Body of pancreas (tissue), 4 donors: ENCODE results near the gene THADA.
"Not testable (repeated sequence)": the region's sequence is repeated elsewhere in the genome, so short reads cannot be mapped to it uniquely, and the experiment has no call there.

Experiments
- POLR2A ChIP-seq, 3 donors: fragments of 450-650 bp; IDR thresholded peaks; one replicate each; pipeline ENCODE4 v1.6.1; 2016; ENCODE audit warnings: antibody characterized with exemption in 3 of 3, mild to moderate bottlenecking in 2 of 3
- TF ChIP-seq, protein P1 (sequence below), 7 experiments: fragments of 450-650 bp in 4 of 7; fragments of 200-600 bp in 3 of 7; sonication (generic) in 3 of 7; IDR thresholded peaks; one replicate each; pipeline ENCODE4 v1.5.1; 2016 to 2019; ENCODE audit warnings: antibody characterized with exemption in 7 of 7

DNA sequence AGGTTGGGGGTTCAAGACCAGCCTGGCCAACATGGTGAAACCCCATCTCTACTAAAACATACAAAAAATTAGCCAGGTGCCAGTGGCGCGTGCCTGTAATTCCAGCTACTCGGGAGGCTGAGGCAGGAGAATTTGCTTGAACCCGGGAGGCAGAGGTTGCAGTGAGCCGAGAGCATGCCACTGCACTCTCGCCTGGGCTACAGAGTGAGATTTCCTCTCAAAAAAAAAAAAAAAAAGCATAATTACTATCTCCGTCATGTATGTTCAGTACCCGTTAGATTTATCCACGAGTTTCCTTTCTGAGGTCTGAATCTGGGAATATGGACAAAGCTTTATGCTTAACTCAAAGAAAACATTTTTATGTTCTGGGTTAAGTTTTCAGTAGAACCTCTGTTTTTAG, 209.2 kb downstream of the THADA start:
- not testable (repeated sequence) for TF ChIP-seq POLR2A (IDR thresholded peaks at IDR 0.05)
- TF ChIP-seq, protein P1, sequence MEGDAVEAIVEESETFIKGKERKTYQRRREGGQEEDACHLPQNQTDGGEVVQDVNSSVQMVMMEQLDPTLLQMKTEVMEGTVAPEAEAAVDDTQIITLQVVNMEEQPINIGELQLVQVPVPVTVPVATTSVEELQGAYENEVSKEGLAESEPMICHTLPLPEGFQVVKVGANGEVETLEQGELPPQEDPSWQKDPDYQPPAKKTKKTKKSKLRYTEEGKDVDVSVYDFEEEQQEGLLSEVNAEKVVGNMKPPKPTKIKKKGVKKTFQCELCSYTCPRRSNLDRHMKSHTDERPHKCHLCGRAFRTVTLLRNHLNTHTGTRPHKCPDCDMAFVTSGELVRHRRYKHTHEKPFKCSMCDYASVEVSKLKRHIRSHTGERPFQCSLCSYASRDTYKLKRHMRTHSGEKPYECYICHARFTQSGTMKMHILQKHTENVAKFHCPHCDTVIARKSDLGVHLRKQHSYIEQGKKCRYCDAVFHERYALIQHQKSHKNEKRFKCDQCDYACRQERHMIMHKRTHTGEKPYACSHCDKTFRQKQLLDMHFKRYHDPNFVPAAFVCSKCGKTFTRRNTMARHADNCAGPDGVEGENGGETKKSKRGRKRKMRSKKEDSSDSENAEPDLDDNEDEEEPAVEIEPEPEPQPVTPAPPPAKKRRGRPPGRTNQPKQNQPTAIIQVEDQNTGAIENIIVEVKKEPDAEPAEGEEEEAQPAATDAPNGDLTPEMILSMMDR (IDR thresholded peaks at IDR 0.05), result not testable (repeated sequence)
